Nephron progenitor cell (in vitro differentiated cells): ENCODE results near the gene FAP.

ENCODE experiments used
- DNase-seq: peaks from one replicate; pipeline ENCODE4 v3.0.0; 2021
- H3K27ac Mint-ChIP-seq: 2 replicates; pipeline ENCODE4 v1.8.0; 2021; ENCODE audit warnings: mild to moderate bottlenecking, moderate library complexity, mixed read lengths
- H3K27me3 Mint-ChIP-seq: 2 replicates; pipeline ENCODE4 v1.8.0; 2021; ENCODE audit warnings: mild to moderate bottlenecking, low read depth, mixed read lengths; ENCODE audit not compliant: poor library complexity
- H3K36me3 Mint-ChIP-seq: 2 replicates; pipeline ENCODE4 v1.8.0; 2021; ENCODE audit warnings: low read depth, mixed read lengths
- H3K4me1 Mint-ChIP-seq: 2 replicates; pipeline ENCODE4 v1.8.0; 2021; ENCODE audit warnings: mixed read lengths
- H3K4me3 Mint-ChIP-seq: 2 replicates; pipeline ENCODE4 v1.8.0; 2021; ENCODE audit warnings: mild to moderate bottlenecking, moderate library complexity, mixed read lengths
- H3K9me3 Mint-ChIP-seq: 2 replicates; pipeline ENCODE4 v1.8.0; 2021; ENCODE audit warnings: mild to moderate bottlenecking, moderate library complexity, mixed read lengths
- CTCF ChIP-seq: fragments of 200-600 bp; sonication (generic); IDR thresholded peaks from 2 replicates; pipeline ENCODE4 v1.5.0; 2021; ENCODE audit warnings: antibody characterized with exemption

Gene FAP

GRCh38 chr2:162241571-162241970 is 1.7 kb downstream of the FAP start:
- TF ChIP-seq CTCF: no peak
- no peak for DNase-seq
- no peak overlapping the region for H3K27ac Mint-ChIP-seq

GRCh38 chr2:162234620-162235462 is 8.4 kb downstream of the FAP start:
- Mint-ChIP-seq H3K4me1 (peaks cover 7% of the 10 kb centered on the region), H3K4me3 (no peak overlapping the region), H3K27me3 (peaks cover 6% of the 10 kb centered on the region), H3K36me3 (no peaks in the 10 kb centered on the region), H3K27ac (no peak overlapping the region), H3K9me3 (peaks cover 9% of the 10 kb centered on the region)
- DNase-seq: no peak
- no peak for TF ChIP-seq CTCF

More at GRCh38 chr2:162241571-162241970, 1.7 kb downstream of the FAP start:
- peaks cover 6% of the 10 kb centered on the region for H3K27me3 Mint-ChIP-seq
- H3K4me3 Mint-ChIP-seq: no peak overlapping the region
- H3K4me1 Mint-ChIP-seq: peaks cover 5% of the 10 kb centered on the region
- H3K36me3 Mint-ChIP-seq: no peaks in the 10 kb centered on the region
- no peaks in the 10 kb centered on the region for H3K9me3 Mint-ChIP-seq

GRCh38 chr2:162233197-162233596 is 10.0 kb downstream of the FAP start:
- no peak for TF ChIP-seq CTCF
- H3K36me3 Mint-ChIP-seq: no peaks in the 10 kb centered on the region
- peaks cover 7% of the 10 kb centered on the region for H3K4me1 Mint-ChIP-seq
- no peak for DNase-seq
- H3K27ac Mint-ChIP-seq: no peak overlapping the region
- H3K4me3 Mint-ChIP-seq: no peak overlapping the region
- H3K27me3 Mint-ChIP-seq: no peaks in the 10 kb centered on the region
- H3K9me3 Mint-ChIP-seq: peaks cover 9% of the 10 kb centered on the region

- TF ChIP-seq CTCF: no peak
- DNase-seq: no peak
- Mint-ChIP-seq H3K27me3 (no peaks in the 10 kb centered on the region), H3K4me3 (no peak overlapping the region), H3K36me3 (no peaks in the 10 kb centered on the region), H3K9me3 (peaks cover 9% of the 10 kb centered on the region), H3K4me1 (peaks cover 7% of the 10 kb centered on the region), H3K27ac (no peak overlapping the region)
Measured at GRCh38 chr2:162232671-162233070, 10.6 kb downstream of the FAP start.

- Mint-ChIP-seq H3K27me3 (no peaks in the 10 kb centered on the region), H3K36me3 (no peaks in the 10 kb centered on the region), H3K4me3 (no peak overlapping the region), H3K27ac (no peak overlapping the region), H3K9me3 (peaks cover 9% of the 10 kb centered on the region), H3K4me1 (peaks cover 7% of the 10 kb centered on the region)
- no peak for DNase-seq
- no peak for TF ChIP-seq CTCF
Measured at GRCh38 chr2:162232027-162232426, 11.2 kb downstream of the FAP start.

- no peak overlapping the region for H3K27ac Mint-ChIP-seq
- no peak for TF ChIP-seq CTCF
- no peak for DNase-seq
- no peaks in the 10 kb centered on the region for H3K36me3 Mint-ChIP-seq
- no peaks in the 10 kb centered on the region for H3K27me3 Mint-ChIP-seq
- H3K4me1 Mint-ChIP-seq: peaks cover 7% of the 10 kb centered on the region
- peaks cover 3% of the 10 kb centered on the region for H3K9me3 Mint-ChIP-seq
- no peak overlapping the region for H3K4me3 Mint-ChIP-seq
Measured at GRCh38 chr2:162230761-162231160, 12.5 kb downstream of the FAP start.
